ENCODE results near the gene NT5E.

NT5E gene

DNA sequence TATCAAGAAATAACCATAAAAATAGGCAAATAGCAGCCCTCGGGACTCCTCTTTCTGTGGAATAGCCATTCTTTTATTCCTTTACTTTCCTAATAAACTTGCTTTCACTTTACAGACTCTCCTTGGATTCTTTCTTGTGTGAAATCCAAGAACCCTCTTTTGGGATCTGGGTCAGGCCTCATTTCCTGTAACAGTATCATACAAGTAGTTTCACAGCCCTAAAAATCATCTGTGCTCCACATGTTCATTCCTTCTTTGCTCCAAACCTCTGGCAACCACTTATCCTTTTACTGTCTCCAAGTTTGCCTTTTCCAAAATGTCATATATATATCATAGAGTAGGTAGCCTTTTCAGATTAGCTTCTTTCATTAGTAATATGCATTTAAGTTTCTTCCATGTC is 13.5 kb upstream of the NT5E start:
- TF ChIP-seq CTCF (IDR thresholded peaks at IDR 0.05; ENCODE audit: unreplicated experiment in 3 of 3): no peak
- no peak overlapping the region for H3K4me3 Mint-ChIP-seq
- H3K4me1 Mint-ChIP-seq: no peaks in the 10 kb centered on the region
- no peaks in the 10 kb centered on the region for H3K27me3 Mint-ChIP-seq (ENCODE audit: low read depth)
- H3K36me3 Mint-ChIP-seq (ENCODE audit: low read depth): no peaks in the 10 kb centered on the region
- peaks cover 12% of the 10 kb centered on the region for H3K9me3 Mint-ChIP-seq
- peak overlapping the region in 2 of 3 experiments; percentile 48 to 65 for H3K27ac Mint-ChIP-seq

DNA sequence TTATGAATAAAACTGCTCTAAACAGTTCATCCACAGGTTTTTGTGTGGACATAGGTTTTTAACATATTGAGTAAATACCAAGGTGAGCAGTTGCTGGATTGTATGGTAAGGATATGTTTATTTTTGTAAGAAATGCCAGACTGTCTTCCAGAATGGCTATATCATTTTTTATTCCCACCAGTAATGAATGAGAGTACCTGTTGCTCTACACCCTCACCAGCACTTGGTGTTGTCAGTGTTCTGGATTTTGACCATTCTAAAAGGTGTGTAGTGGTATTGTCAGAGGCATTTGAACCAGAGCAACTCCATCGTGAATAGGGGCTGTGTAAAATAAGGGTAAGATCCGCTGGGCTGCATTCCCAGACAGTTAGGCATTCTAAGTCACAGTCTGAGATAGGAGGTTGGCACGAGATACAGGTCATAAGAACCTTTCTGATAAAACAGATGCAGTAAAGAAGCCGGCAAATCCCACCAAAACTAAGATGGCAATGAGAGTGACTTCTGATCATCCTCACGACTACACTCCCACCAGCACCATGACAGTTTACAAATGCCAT is 12.9 kb upstream of the NT5E start:
- no peak overlapping the region for H3K4me3 Mint-ChIP-seq
- H3K9me3 Mint-ChIP-seq: peaks cover 15% of the 10 kb centered on the region

GRCh38 chr6:85443349-85444117 is 6.3 kb upstream of the NT5E start:
- TF ChIP-seq CTCF (IDR thresholded peaks at IDR 0.05; ENCODE audit: unreplicated experiment in 3 of 3): no peak
- peaks cover 32% of the 10 kb centered on the region for H3K27me3 Mint-ChIP-seq (ENCODE audit: low read depth)
- H3K9me3 Mint-ChIP-seq: peaks cover 13% of the 10 kb centered on the region
- H3K27ac Mint-ChIP-seq: no peak overlapping the region
- no peaks in the 10 kb centered on the region for H3K36me3 Mint-ChIP-seq (ENCODE audit: low read depth)
- no peak overlapping the region for H3K4me3 Mint-ChIP-seq
- H3K4me1 Mint-ChIP-seq: no peaks in the 10 kb centered on the region

More for the DNA sequence above, 12.9 kb upstream of the NT5E start:
- peak overlapping the region in 1 of 3 experiments; percentile 48 for H3K27ac Mint-ChIP-seq
- no peaks in the 10 kb centered on the region for H3K27me3 Mint-ChIP-seq (ENCODE audit: low read depth)
- TF ChIP-seq CTCF (IDR thresholded peaks at IDR 0.05; ENCODE audit: unreplicated experiment in 3 of 3): no peak
- H3K4me1 Mint-ChIP-seq: no peaks in the 10 kb centered on the region
- H3K36me3 Mint-ChIP-seq (ENCODE audit: low read depth): no peaks in the 10 kb centered on the region

GRCh38 chr6:85449388-85449817 is 480 bp upstream of the NT5E start:
- H3K4me1 Mint-ChIP-seq: peaks cover 24% of the 10 kb centered on the region
- TF ChIP-seq CTCF (IDR thresholded peaks at IDR 0.05; ENCODE audit: unreplicated experiment in 3 of 3): no peak
- peak overlapping the region; percentile 77 to 85 (median 80) for H3K4me3 Mint-ChIP-seq
- no peaks in the 10 kb centered on the region for H3K9me3 Mint-ChIP-seq
- no peaks in the 10 kb centered on the region for H3K36me3 Mint-ChIP-seq (ENCODE audit: low read depth)
- peaks cover 89% of the 10 kb centered on the region for H3K27me3 Mint-ChIP-seq (ENCODE audit: low read depth)
- peak overlapping the region in 1 of 3 experiments; percentile 58 for H3K27ac Mint-ChIP-seq

DNA sequence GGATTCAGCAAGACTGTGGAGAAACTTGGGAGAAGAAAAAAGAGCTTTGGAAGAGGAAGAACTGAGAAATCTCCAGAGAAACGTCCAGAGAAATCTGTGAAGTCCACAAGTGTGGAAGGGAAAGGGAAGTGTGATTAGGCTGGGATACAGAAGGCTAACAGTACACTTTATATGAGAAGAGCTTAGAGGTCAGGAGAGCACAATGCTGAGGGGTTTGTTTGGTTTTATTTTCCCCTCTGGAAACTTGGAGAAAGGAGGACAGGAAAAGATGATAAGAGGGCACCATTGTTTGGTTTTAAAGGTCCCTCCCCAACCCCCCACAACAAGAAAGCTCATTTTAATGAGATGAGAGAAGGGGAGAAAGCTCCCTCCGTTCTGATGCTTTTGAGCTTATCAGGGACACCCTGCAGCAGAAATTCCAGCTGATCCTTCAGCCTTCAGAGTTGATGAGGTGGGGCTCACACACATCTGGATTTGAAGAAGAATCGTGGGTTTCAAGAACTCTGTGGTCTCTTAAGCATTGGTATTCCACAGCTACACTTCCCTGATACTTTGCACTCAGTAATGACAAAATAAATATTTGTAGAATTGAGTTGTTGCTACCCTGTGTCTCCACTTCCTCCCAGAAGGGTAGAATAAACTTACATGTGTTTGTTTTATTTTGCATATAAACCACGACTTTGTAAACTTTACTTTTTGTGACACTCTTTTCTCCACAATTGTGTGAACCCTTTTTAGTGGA is 1.9 kb downstream of the NT5E start:
- no peaks in the 10 kb centered on the region for H3K36me3 Mint-ChIP-seq (ENCODE audit: low read depth)
- peak overlapping the region in 1 of 3 experiments; percentile 33 for H3K27ac Mint-ChIP-seq
- H3K9me3 Mint-ChIP-seq: no peaks in the 10 kb centered on the region
- peaks cover 87% of the 10 kb centered on the region for H3K27me3 Mint-ChIP-seq (ENCODE audit: low read depth)
- H3K4me3 Mint-ChIP-seq: peak overlapping the region in 2 of 3 experiments; percentile 33 to 87
- peaks cover 24% of the 10 kb centered on the region for H3K4me1 Mint-ChIP-seq
- TF ChIP-seq CTCF (IDR thresholded peaks at IDR 0.05; ENCODE audit: unreplicated experiment in 3 of 3): no peak

Measured in nephron (organoid).